Heart left ventricle (tissue), 16 donors: ENCODE data around the gene THAP9. TPM values are rescaled to one million over a fixed set of nuclear protein-coding genes. Genes with fewer than 3 reads are reported as not detected.
"Not testable (repeated sequence)": the region's sequence is repeated elsewhere in the genome, so short reads cannot be mapped to it uniquely, and the experiment has no call there.

Experiments
- ATAC-seq, 4 donors: fragments of 200-7000 bp; cut with Tn5 transposase; one replicate each; pipeline ENCODE4 v1.9.1; 2020 to 2022; ENCODE audit warnings: moderate library complexity in 4 of 4, mild to moderate bottlenecking in 3 of 4, moderate number of reproducible peaks in 1 of 4
- DNase-seq, 5 donors: peaks; one replicate each; pipeline ENCODE4 v3.0.0-alpha.2; 2020
- H3K27ac ChIP-seq, 12 donors: fragments of 200-600 bp; sonication (generic) in 4 of 12; one replicate each; pipeline versions ENCODE4 v1.5.0 to v1.8.0; 2016 to 2022; ENCODE audit warnings: mild to moderate bottlenecking in 2 of 12
- H3K27me3 ChIP-seq, 9 donors: fragments of 200-600 bp; sonication (generic) in 2 of 9; one replicate each; pipeline versions ENCODE4 v1.5.1 to v1.8.0; 2016 to 2022; ENCODE audit warnings: mild to moderate bottlenecking in 3 of 9
- H3K36me3 ChIP-seq, 9 donors: fragments of 200-600 bp; sonication (generic) in 2 of 9; one replicate each; pipeline versions ENCODE4 v1.5.0 to v1.8.0; 2018 to 2022; ENCODE audit warnings: mild to moderate bottlenecking in 2 of 9
- H3K4me1 ChIP-seq, 12 donors: fragments of 200-600 bp; sonication (generic) in 4 of 12; one replicate each; pipeline versions ENCODE4 v1.5.0 to v1.8.0; 2016 to 2022; ENCODE audit warnings: mild to moderate bottlenecking in 3 of 12
- H3K4me3 ChIP-seq, 12 donors: fragments of 200-600 bp; sonication (generic) in 4 of 12; one replicate each; pipeline versions ENCODE4 v1.5.0 to v1.8.0; 2017 to 2022; ENCODE audit warnings: mild to moderate bottlenecking in 9 of 12, moderate library complexity in 4 of 12
- H3K9me3 ChIP-seq, 12 donors: fragments of 200-600 bp; sonication (generic) in 4 of 12; one replicate each; pipeline versions ENCODE4 v1.5.0 to v1.8.0; 2016 to 2022; ENCODE audit warnings: mild to moderate bottlenecking in 1 of 12
- POLR2A ChIP-seq, 2 donors: fragments of 450-650 bp; IDR thresholded peaks; one replicate each; pipeline ENCODE4 v1.6.1; 2017; ENCODE audit warnings: antibody characterized with exemption in 2 of 2, mild to moderate bottlenecking in 2 of 2, moderate library complexity in 2 of 2
- WGBS, 4 donors: extraction: QIAGEN DNeasy Blood & Tissue Kit in 2 of 4; methylation state at CpG; one replicate each; pipeline versions ENCODE4 v1.1.5 to v1.1.7; 2013 to 2018; 5-methylcytosine and 5-hydroxymethylcytosine counted together
- intact Hi-C, 10 donors: fragments of 100-400 bp; cut with DNase I; formaldehyde crosslinking; loops; one replicate each; pipeline versions ENCODE4 v1.11.1 to v1.14.2; 2022
- polyA plus RNA-seq, 2 donors: library from polyadenylated mRNA; stranded (reverse); fragments of 200-250 nt; gene quantifications; one replicate each; pipeline ENCODE4 v1.2.3, GENCODE V29; 2013
- total RNA-seq, 9 donors: library from RNA; depleted of rRNA in 2 of 9; stranded (reverse); fragments of >200 nt in 2 of 9; fragmentation: NEBNext Ultra II Directional in 3 of 9; extraction: Animal tissue kit (Norgen Biotek cat#: 25700) in 3 of 9; gene quantifications; one replicate each; pipeline versions ENCODE4 v1.1.0 to v1.2.4, GENCODE V29; 2016 to 2023
- TF ChIP-seq, protein P1 (sequence below), 12 donors: fragments of 200-600 bp; sonication (generic) in 4 of 12; IDR thresholded peaks; one replicate each; pipeline versions ENCODE4 v1.5.0 to v1.8.0; 2018 to 2022; ENCODE audit warnings: antibody characterized with exemption in 12 of 12, mild to moderate bottlenecking in 5 of 12
- donor health status: ischemic (EF 13 %, LVEDD 7.1; RV severe dilation, severe dysfunction).
- donor health status: healthy with polysubstance abuse.
- donor health status: DM: no; HTN: yes; CAD: no.
- donor health status: DM: no; HTN: no; CAD: no.
- donor health status: ischemic (EF 25% LVEDD 6.9; RV normal size, moderate dysfunction).
- donor health status: ischemic (EF 25% LVEDD 5.7; RV mildly dilated, moderate dysfunction).
- donor health status: healthy.
- donor health status: DM: yes; HTN: yes; CAD: no.
- donor health status: ischemic (EF 35%, LVEDD 5.7; RV mildly dilated, moderate dysfunction).
- donor health status: nonischemic (EF 11% LVEDD 7.7; RV severe dilation, severe dysfunction).
- donor health status: DM: yes; HTN: yes; CAD: no.
- donor health status: PGD.
- donor health status: ischemic (EF 29% LVEDD 5.4; RV normal size, mild dysfunction).
- donor health status: nonischemic (EF 23%, LVEDD 6.1; RV moderate dilation, normal function).

The THAP9 gene
- total and polyA plus RNA-seq, 11 donors = 2.9 to 7.7 (median 5.0) TPM

- H3K4me3 ChIP-seq = no peak overlapping the region
- intact Hi-C loops = no loop called here
- H3K27ac ChIP-seq = no peak overlapping the region
- no peak for DNase-seq
- TF ChIP-seq, protein P1, sequence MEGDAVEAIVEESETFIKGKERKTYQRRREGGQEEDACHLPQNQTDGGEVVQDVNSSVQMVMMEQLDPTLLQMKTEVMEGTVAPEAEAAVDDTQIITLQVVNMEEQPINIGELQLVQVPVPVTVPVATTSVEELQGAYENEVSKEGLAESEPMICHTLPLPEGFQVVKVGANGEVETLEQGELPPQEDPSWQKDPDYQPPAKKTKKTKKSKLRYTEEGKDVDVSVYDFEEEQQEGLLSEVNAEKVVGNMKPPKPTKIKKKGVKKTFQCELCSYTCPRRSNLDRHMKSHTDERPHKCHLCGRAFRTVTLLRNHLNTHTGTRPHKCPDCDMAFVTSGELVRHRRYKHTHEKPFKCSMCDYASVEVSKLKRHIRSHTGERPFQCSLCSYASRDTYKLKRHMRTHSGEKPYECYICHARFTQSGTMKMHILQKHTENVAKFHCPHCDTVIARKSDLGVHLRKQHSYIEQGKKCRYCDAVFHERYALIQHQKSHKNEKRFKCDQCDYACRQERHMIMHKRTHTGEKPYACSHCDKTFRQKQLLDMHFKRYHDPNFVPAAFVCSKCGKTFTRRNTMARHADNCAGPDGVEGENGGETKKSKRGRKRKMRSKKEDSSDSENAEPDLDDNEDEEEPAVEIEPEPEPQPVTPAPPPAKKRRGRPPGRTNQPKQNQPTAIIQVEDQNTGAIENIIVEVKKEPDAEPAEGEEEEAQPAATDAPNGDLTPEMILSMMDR (IDR thresholded peaks at IDR 0.05) = no peak
- TF ChIP-seq POLR2A (IDR thresholded peaks at IDR 0.05) = no peak
- WGBS, 4 donors = 67 to 74% (median 70%) methylated on average over 5 of the region's 5 CpGs
- peaks cover 0 to 100% (median 100%) of the 10 kb centered on the region in 9 donors for H3K36me3 ChIP-seq
- no peaks in the 10 kb centered on the region for H3K9me3 ChIP-seq
- no peaks in the 10 kb centered on the region for H3K27me3 ChIP-seq
- ATAC-seq = no peak
- peaks cover 0 to 3% (median 0%) of the 10 kb centered on the region in 12 donors for H3K4me1 ChIP-seq
These were observed 47.7 kb upstream of the THAP9 start for GRCh38 chr4:82852751-82853285.

- 93 to 99% (median 96%) methylated on average over 2 of the region's 2 CpGs for WGBS, 4 donors
- H3K27me3 ChIP-seq, ATAC-seq, H3K9me3 ChIP-seq, DNase-seq, H3K4me3 ChIP-seq, H3K27ac ChIP-seq, intact Hi-C loops: not testable (repeated sequence)
- H3K36me3 ChIP-seq = peaks cover 0 to 99% (median 86%) of the 10 kb centered on the region in 9 donors
- H3K4me1 ChIP-seq = peaks cover 0 to 14% (median 0%) of the 10 kb centered on the region in 12 donors
These were observed 40.0 kb upstream of the THAP9 start for GRCh38 chr4:82860487-82860886.

DNA sequence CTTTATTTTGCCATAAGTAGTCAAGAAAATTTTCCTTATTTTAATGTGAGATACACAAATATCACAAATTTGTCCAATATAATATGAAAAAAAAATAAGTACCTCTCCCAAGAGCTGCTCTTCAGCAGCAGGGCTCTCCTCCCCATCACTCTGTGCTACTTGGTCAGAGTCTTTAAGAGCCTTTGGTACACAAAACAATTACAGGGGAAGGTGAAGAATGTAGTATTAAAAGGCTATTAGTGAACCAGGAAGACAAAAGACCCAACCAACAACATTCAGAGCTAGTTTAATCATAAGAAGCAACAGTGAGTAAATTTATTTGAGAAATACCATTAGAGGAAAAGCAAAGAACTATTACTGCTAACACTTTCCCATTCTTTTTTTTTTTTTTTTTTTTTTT lies 39.0 kb upstream of the THAP9 start:
- Histone ChIP-seq H3K9me3 (no peaks in the 10 kb centered on the region), H3K36me3 (peaks cover 0 to 99% (median 86%) of the 10 kb centered on the region in 9 donors), H3K4me1 (peaks cover 0 to 25% (median 2%) of the 10 kb centered on the region in 12 donors), H3K27me3 (no peaks in the 10 kb centered on the region), H3K27ac (no peak overlapping the region), H3K4me3 (no peak overlapping the region)
- TF ChIP-seq, protein P1 (IDR thresholded peaks at IDR 0.05) = no peak
- TF ChIP-seq POLR2A (IDR thresholded peaks at IDR 0.05) = no peak
- no peak for ATAC-seq
- intact Hi-C loops = no loop called here
- DNase-seq = no peak

- peak overlapping the region in 1 of 12 donors; percentile 43 for H3K27ac ChIP-seq
- H3K27me3 ChIP-seq = no peaks in the 10 kb centered on the region
- no peak for ATAC-seq
- intact Hi-C loops = loop anchor here in 1 of 10 donors (2.0 kb wide), 1 partner anchor 22 kb away; no protein-coding TSS in a partner anchor
- no peak for DNase-seq
- H3K36me3 ChIP-seq = peaks cover 0 to 100% (median 97%) of the 10 kb centered on the region in 9 donors
- WGBS, 4 donors = 90 to 93% (median 91%) methylated on average over 6 of the region's 6 CpGs
- no peak overlapping the region for H3K4me3 ChIP-seq
- TF ChIP-seq, protein P1 (IDR thresholded peaks at IDR 0.05) = no peak
- TF ChIP-seq POLR2A (IDR thresholded peaks at IDR 0.05) = no peak
- H3K9me3 ChIP-seq = no peaks in the 10 kb centered on the region
- peaks cover 0 to 28% (median 3%) of the 10 kb centered on the region in 12 donors for H3K4me1 ChIP-seq
These were observed 36.1 kb upstream of the THAP9 start for GRCh38 chr4:82864336-82864979.
